KOPT-K1 (cell line): ENCODE results near the gene CCDC97.
A peak's percentile ranks its signal among the peaks of the same experiment; 100 is the strongest.

Experiments used
- H3K27ac ChIP-seq: fragments of 200-600 bp; sonication (generic); 2 replicates; pipeline ENCODE4 v1.5.1; 2016; ENCODE audit warnings: antibody characterized with exemption, mild to moderate bottlenecking, low read depth, low read length; ENCODE audit not compliant: poor library complexity, severe bottlenecking
- H3K36me3 ChIP-seq: fragments of 200-600 bp; sonication (generic); 2 replicates; pipeline ENCODE4 v1.5.1; 2017; ENCODE audit warnings: antibody characterized with exemption, mild to moderate bottlenecking, low read length, moderate library complexity; ENCODE audit not compliant: insufficient read depth
- H3K9me3 ChIP-seq: fragments of 200-600 bp; sonication (generic); 2 replicates; pipeline ENCODE4 v1.5.1; 2017; ENCODE audit warnings: antibody characterized with exemption, low read length, mild to moderate bottlenecking; ENCODE audit not compliant: insufficient read depth, poor library complexity, severe bottlenecking

The CCDC97 gene

DNA sequence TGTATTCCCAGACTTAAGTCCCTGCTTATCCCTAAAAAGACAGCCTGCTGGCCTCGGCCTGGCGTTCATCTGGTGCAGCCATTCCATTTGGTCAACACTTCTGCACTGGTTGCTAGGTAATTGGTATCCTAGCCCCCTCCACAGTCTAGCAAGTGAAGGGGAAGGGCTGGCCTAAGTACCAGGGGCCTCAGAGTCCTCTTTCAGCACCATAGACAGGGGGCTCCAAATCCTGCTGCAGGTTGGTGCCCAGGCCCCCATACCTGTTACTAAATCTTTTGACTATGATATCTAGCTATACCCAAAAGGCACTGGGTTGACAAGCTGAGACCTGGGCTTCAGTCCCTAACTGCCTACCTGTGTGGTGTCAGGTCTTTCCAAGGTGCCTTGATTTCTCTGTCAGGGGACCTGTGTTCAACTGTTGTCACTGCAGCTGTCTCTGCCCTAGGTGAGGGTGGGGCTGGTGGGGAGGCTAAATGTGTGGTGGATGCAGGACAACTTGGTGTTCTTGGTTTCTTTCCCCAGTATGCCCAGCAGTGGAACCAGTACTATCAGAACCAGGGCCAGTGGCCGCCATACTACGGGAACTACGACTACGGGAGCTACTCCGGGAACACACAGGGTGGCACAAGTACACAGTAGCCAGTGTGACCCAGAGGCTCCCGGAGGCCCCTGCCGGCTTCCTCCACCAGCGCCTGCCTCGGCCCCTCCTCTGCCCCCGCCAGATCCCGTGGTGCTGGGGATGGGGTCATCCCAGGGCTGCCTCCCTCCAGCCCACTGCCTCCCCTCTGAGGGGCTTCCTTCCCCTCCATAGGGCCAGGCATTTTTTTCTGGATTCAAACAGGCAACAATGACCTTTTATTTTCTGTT, 3.8 kb upstream of the CCDC97 start:
- no peaks in the 10 kb centered on the region for H3K9me3 ChIP-seq
- H3K36me3 ChIP-seq: peaks cover 62% of the 10 kb centered on the region
- H3K27ac ChIP-seq: peak overlapping the region; percentile 98

- Histone ChIP-seq H3K27ac (peak overlapping the region; percentile 98), H3K9me3 (no peaks in the 10 kb centered on the region), H3K36me3 (peaks cover 57% of the 10 kb centered on the region)
Measured at GRCh38 chr19:41307090-41307875, 2.7 kb upstream of the CCDC97 start.

GRCh38 chr19:41307954-41308449, 2.0 kb upstream of the CCDC97 start:
- H3K27ac ChIP-seq: peak overlapping the region; percentile 98
- H3K36me3 ChIP-seq: peaks cover 58% of the 10 kb centered on the region
- H3K9me3 ChIP-seq: no peaks in the 10 kb centered on the region

GRCh38 chr19:41308450-41309179, 1.4 kb upstream of the CCDC97 start:
- peaks cover 58% of the 10 kb centered on the region for H3K36me3 ChIP-seq
- no peaks in the 10 kb centered on the region for H3K9me3 ChIP-seq
- peak overlapping the region; percentile 98 for H3K27ac ChIP-seq

DNA sequence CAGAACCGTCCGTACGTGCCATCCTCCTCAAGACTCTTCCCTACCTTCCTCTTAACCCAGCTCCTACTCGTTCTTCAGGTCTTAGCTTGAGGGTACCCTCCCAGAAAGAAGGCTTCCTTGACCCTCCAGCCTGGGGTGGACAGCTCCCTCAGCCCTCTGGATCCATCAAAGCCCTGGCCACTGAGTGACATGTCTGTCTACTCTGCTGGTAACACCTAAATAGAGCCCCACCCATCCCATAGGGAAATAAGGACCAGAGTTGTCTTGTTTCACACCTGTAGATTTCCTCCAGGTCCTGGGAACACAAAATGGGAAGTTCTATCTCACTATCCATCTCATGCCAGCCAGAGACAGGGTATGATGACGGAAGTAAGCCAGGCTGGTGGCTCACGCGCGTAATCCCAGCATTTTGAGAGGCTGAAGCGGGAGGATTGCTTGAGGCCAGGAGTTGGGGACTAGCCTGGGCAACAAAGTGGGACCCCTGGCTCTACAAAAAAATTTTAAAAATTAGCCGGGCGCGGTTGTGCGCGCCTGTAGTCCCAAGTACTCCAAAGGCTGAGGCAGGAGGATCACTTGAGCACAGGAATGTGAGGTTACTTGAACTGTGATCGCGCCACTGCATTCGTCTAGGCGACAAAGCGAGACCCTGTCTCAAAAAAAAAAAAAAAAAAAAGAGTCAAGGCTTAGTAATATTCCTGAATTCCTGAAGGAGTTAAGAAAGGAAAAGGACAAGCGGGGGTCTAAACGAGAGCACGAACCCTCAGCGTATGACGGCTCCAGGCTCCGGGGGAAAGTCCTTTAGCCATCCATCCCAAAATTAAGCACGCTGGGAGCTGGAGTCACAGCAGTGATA, 566 bp upstream of the CCDC97 start:
- H3K27ac ChIP-seq: peak overlapping the region; percentile 98
- H3K9me3 ChIP-seq: no peaks in the 10 kb centered on the region
- peaks cover 58% of the 10 kb centered on the region for H3K36me3 ChIP-seq

DNA sequence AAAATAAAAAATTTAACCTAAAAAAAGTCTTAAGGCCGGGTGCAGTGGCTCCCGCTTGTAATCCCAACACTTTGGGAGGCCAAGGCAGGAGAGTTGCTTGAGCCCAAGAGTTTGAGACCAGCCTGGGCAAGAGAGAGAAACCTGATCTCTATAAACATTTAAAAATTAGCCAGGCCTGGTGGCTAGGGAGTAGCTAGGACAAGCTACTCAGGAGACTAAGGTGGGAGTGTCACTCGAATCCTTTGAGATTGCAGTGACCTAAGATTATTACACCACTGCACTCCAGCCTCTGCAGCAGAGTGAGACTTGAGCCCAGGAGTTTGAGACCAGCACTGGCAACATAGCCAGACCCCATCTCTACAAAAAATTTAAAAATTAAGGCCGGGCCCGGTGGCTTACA, 1.1 kb downstream of the CCDC97 start:
- H3K9me3 ChIP-seq: no peaks in the 10 kb centered on the region
- H3K27ac ChIP-seq: peak overlapping the region; percentile 98
- H3K36me3 ChIP-seq: peaks cover 56% of the 10 kb centered on the region

GRCh38 chr19:41311613-41312012, 1.6 kb downstream of the CCDC97 start:
- Histone ChIP-seq H3K27ac (no peak overlapping the region), H3K36me3 (peaks cover 56% of the 10 kb centered on the region), H3K9me3 (no peaks in the 10 kb centered on the region)

GRCh38 chr19:41316306-41316920, 6.4 kb downstream of the CCDC97 start:
- no peak overlapping the region for H3K27ac ChIP-seq
- no peaks in the 10 kb centered on the region for H3K9me3 ChIP-seq
- peaks cover 94% of the 10 kb centered on the region for H3K36me3 ChIP-seq

DNA sequence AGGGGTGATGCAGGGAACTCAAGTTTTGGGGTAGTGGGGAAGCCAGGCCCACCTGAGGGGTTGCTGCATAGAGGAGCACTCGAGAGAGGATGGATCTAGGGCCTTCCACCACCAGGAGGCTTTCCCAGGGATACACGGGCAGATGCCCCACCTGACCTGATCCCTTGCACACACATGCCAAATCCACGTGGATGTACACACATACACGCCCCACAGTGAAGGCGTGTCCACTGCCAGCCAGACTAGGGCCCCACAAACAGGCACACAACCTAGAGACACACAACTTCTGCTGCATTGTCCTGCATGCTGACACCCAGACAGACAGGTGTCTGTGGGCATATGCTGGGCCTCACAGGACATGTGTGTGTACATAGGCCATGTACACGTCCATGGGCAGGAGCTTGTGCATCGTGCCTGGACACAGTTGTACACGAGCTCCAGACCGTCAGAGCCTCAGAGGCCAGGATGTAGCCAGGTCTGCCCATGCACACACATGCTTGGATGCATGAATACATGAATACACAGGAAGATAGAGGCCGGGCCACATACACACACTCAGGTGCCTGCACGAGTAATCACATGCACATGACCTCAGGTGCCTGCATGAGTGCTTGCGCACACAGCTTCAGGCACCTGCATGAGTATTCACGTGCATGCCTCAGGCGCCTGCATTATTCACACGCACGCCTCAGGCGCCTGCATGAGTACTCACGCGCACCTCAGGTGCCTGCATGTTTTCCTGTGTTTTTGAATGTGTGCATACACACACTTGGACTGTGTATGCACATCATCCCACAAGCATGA, 8.9 kb downstream of the CCDC97 start:
- Histone ChIP-seq H3K36me3 (peaks cover 96% of the 10 kb centered on the region), H3K27ac (no peak overlapping the region), H3K9me3 (no peaks in the 10 kb centered on the region)

DNA sequence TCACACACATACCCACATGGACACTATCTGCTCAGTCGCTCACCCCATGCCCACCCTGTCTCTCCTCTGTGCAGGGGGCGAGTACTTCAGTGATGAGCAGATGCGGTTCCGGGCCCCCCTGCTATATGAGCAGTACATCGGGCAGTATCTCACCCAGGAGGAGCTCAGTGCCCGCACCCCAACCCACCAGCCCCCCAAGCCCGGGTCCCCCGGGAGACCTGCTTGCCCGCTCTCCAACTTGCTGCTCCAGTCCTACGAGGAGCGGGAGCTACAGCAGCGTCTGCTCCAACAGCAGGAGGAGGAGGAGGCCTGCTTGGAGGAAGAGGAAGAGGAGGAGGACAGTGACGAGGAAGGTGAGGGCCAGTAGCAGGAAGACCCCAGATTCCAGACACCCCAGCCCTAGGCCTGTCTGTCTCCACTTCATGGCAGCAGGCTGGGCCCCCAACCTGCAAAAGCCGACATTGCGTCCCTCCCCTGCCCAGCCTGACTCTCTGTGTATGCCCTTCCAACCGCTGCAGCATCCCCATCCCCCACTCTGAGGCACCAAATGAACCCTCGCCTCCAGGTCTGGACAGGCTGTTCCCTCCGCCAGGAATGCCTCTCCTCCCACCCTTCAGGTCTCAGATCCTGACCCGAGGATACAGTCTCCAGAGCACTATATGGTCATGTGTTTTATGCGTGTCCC, 9.7 kb downstream of the CCDC97 start:
- Histone ChIP-seq H3K36me3 (peaks cover 96% of the 10 kb centered on the region), H3K9me3 (no peaks in the 10 kb centered on the region), H3K27ac (no peak overlapping the region)

- Histone ChIP-seq H3K9me3 (no peaks in the 10 kb centered on the region), H3K36me3 (peaks cover 95% of the 10 kb centered on the region), H3K27ac (no peak overlapping the region)
Measured at GRCh38 chr19:41320185-41320518, 10.2 kb downstream of the CCDC97 start.

DNA sequence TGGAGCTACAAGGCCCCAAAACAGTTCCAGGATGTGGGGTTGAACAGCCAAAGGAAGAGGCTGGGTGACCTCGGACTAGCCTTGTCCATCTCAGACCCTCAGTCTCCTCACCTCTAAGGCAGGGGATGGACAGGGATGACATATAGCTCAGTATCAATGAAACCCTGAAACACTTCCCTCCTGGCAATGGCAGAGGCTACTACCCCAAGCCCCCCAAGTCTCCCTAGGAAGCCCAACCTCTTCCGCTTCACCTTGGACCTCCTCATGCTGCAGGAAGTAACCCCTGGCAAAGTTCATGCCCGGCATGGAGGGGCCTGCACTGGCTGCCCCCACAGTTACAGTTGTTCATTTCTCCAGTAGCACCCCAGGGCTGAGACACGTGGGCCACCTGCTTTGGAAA, 10.6 kb downstream of the CCDC97 start:
- H3K9me3 ChIP-seq: no peaks in the 10 kb centered on the region
- no peak overlapping the region for H3K27ac ChIP-seq
- peaks cover 91% of the 10 kb centered on the region for H3K36me3 ChIP-seq

DNA sequence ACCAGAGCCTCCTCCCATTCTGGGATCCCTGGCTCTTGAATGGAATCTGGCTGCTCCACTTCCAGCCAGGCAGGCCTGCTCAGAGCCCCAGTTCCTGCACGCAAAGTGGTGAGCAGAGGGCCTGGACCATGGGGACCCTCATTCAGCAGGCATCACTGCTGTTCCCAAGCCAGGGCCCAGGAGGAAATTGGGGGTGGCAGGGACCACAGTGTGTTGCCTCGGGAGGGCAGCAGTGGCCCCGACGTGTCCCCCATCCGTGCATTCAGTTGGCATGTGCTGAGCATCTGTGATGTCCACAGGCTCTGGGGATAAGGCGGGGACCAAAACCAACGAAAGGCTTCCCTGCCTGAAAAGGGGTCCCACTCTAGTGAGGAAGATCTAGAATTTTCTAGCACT, 11.2 kb downstream of the CCDC97 start:
- no peaks in the 10 kb centered on the region for H3K9me3 ChIP-seq
- H3K27ac ChIP-seq: no peak overlapping the region
- H3K36me3 ChIP-seq: peaks cover 87% of the 10 kb centered on the region
